ENCODE results near the gene SRRM3.
"Not testable (repeated sequence)": the region's sequence is repeated elsewhere in the genome, so short reads cannot be mapped to it uniquely, and the experiment has no call there.

The SRRM3 gene

DNA sequence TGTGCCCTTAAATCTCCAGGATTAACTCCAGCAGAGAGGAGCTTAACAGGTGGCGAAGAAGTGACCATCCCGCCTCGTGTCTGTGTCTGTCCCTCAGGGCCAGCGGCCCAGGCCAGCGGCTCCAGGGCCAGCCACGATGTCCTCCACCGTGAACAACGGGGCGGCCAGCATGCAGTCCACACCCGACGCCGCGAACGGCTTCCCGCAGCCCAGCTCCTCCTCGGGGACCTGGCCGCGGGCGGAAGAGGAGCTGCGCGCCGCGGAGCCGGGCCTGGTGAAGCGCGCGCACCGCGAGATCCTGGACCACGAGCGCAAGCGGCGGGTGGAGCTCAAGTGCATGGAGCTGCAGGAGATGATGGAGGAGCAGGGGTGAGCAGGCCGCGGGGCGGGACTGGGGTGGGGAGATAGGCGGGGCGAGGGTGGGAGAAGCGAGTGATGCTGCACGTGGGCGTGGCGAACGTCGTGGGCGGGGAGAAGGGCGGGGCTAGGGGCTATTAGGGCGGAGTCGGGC is 33.3 kb downstream of the SRRM3 start:
- H3K4me1 ChIP-seq (ENCODE audit: control insufficient read depth, insufficient read depth, low read length): peaks cover 14% of the 10 kb centered on the region
- no peak overlapping the region for H3K9ac ChIP-seq (ENCODE audit: low read length)
- no peaks in the 10 kb centered on the region for H3K36me3 ChIP-seq (ENCODE audit: control insufficient read depth, insufficient read depth, low read length)
- H3K9me3 ChIP-seq (ENCODE audit: control insufficient read depth, low read length): no peaks in the 10 kb centered on the region
- H3K4me3 ChIP-seq (ENCODE audit: low read length): no peak overlapping the region
- peaks cover 49% of the 10 kb centered on the region for H3K27me3 ChIP-seq (ENCODE audit: control insufficient read depth, insufficient read depth, low read length)

DNA sequence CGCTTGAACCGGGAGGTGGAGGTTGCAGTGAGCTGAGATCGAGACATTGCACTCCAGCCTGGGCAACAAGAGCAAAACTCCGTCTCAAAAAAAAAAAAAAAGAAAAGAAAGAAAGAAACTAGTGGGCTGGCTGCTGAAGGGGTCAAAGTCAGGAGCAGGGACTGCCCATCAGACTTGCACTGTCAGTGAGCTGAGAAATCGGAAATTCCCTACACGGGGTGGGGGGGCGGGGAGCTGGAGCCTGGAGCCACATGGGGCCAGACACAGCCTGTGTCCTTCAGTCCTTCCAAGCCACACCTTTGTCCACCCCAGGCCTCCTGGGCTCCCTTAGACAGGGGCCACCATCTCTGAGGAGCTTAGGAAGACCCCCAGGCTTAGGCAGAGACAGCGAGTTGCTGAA is 34.5 kb downstream of the SRRM3 start:
- Histone ChIP-seq H3K9ac (ENCODE audit: low read length) (no peak overlapping the region), H3K4me3 (ENCODE audit: low read length) (no peak overlapping the region), H3K27me3 (ENCODE audit: control insufficient read depth, insufficient read depth, low read length) (peaks cover 42% of the 10 kb centered on the region), H3K36me3 (ENCODE audit: control insufficient read depth, insufficient read depth, low read length) (no peaks in the 10 kb centered on the region), H3K9me3 (ENCODE audit: control insufficient read depth, low read length) (no peaks in the 10 kb centered on the region), H3K4me1 (ENCODE audit: control insufficient read depth, insufficient read depth, low read length) (peaks cover 14% of the 10 kb centered on the region)

DNA sequence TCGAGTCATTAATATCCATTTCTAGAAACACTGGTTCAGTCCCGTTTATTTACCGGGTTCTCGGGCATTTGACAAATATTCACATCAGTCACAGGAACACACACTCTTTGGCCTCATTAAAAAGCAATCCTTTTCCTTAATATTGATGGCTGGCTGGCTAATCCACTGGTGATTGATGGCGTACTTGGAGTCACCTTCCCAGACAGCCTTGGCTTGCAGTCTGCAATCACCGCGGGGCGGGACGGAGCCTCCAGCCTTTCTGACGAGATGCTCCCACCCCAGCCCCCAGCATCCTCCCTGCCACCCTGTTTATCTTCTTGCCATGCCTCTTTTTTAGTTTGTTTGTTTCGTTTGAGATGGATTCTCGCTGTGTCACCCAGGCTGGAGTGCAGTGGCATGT is 36.6 kb downstream of the SRRM3 start:
- H3K9ac ChIP-seq (ENCODE audit: low read length): no peak overlapping the region
- H3K9me3 ChIP-seq (ENCODE audit: control insufficient read depth, low read length): no peaks in the 10 kb centered on the region
- peaks cover 29% of the 10 kb centered on the region for H3K27me3 ChIP-seq (ENCODE audit: control insufficient read depth, insufficient read depth, low read length)
- peaks cover 14% of the 10 kb centered on the region for H3K4me1 ChIP-seq (ENCODE audit: control insufficient read depth, insufficient read depth, low read length)
- no peak overlapping the region for H3K4me3 ChIP-seq (ENCODE audit: low read length)
- H3K36me3 ChIP-seq (ENCODE audit: control insufficient read depth, insufficient read depth, low read length): no peaks in the 10 kb centered on the region

DNA sequence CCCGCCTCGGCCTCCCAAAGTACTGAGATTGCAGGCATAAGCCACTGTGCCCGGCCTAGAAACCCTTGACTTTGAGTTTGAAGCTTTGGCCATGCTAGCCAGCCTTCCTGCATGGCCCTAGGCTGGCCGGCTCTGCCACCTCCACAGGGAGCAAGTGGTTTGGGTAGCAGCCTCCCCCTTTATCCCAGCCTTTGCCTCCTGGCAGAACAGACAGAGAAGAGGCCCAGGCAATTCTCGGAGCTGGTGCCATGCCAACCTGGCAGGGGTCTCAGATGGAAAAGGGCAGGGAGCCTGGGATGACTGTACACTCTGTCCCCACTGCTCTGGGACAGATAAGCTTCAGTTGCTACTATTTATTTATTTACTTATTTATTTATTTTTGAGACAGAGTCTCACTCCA is 39.4 kb downstream of the SRRM3 start:
- no peaks in the 10 kb centered on the region for H3K36me3 ChIP-seq (ENCODE audit: control insufficient read depth, insufficient read depth, low read length)
- H3K9ac ChIP-seq (ENCODE audit: low read length): no peak overlapping the region
- H3K27me3 ChIP-seq (ENCODE audit: control insufficient read depth, insufficient read depth, low read length): peaks cover 14% of the 10 kb centered on the region
- peaks cover 9% of the 10 kb centered on the region for H3K4me1 ChIP-seq (ENCODE audit: control insufficient read depth, insufficient read depth, low read length)
- H3K4me3 ChIP-seq (ENCODE audit: low read length): no peak overlapping the region
- H3K9me3 ChIP-seq (ENCODE audit: control insufficient read depth, low read length): no peaks in the 10 kb centered on the region

DNA sequence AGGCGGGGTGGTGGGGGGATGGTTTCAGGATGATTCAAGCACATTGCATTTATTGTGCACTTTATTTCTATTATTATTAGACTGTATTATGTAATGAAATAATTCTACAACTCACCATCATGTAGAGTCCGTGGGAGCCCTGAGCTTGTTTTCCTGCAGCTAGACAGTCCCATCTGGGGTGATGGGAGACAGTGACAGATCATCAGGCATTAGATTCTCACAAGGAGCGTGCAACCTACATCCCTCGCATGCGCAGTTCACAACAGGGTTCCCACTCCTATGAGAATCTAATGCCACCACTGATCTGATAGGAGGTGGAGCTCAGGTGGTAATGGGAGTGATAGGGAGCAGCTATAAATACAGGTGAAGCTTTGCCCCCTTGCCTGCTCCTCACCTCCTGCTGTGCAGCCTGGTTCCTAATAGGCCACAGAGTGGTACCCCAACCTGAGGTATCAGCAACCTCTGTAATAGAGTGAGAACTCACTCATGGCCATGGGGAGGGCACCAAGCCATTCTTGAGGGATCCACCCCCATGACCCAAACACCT is 40.9 kb downstream of the SRRM3 start:
- not testable (repeated sequence) for H3K4me3 ChIP-seq (ENCODE audit: low read length); H3K27me3 ChIP-seq (ENCODE audit: control insufficient read depth, insufficient read depth, low read length); H3K4me1 ChIP-seq (ENCODE audit: control insufficient read depth, insufficient read depth, low read length); H3K9me3 ChIP-seq (ENCODE audit: control insufficient read depth, low read length); H3K36me3 ChIP-seq (ENCODE audit: control insufficient read depth, insufficient read depth, low read length); H3K9ac ChIP-seq (ENCODE audit: low read length)

DNA sequence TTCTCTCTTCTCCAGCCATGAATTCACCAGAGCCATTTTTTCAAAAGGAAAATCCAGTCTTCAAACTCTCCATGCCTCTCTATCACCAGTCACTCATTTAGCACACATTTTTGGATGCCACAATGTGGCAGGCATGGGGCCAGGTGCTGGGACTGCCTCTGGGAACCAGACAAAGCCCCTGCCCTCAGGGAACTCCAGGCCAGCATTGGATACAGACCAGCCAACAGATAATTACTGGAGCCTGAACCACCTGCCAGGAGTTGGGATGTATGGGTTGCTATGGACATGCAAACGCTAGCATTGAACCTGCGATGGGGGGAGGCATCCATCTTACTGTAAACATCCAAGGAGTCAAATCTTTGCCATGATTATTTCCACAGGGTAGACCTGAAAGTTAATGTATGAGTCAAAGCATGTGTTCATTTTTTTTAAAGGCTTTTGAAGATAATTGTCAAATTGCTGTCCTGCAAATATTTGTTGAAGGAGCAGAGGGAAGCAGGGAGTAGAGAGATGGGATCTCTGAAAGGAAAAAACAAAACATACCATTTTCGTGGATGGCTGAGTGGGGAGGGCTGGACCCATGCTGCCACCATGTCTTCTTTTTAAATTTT is 43.2 kb downstream of the SRRM3 start:
- no peaks in the 10 kb centered on the region for H3K36me3 ChIP-seq (ENCODE audit: control insufficient read depth, insufficient read depth, low read length)
- no peaks in the 10 kb centered on the region for H3K9me3 ChIP-seq (ENCODE audit: control insufficient read depth, low read length)
- H3K9ac ChIP-seq (ENCODE audit: low read length): no peak overlapping the region
- no peak overlapping the region for H3K4me3 ChIP-seq (ENCODE audit: low read length)
- H3K27me3 ChIP-seq (ENCODE audit: control insufficient read depth, insufficient read depth, low read length): no peaks in the 10 kb centered on the region
- no peaks in the 10 kb centered on the region for H3K4me1 ChIP-seq (ENCODE audit: control insufficient read depth, insufficient read depth, low read length)

DNA sequence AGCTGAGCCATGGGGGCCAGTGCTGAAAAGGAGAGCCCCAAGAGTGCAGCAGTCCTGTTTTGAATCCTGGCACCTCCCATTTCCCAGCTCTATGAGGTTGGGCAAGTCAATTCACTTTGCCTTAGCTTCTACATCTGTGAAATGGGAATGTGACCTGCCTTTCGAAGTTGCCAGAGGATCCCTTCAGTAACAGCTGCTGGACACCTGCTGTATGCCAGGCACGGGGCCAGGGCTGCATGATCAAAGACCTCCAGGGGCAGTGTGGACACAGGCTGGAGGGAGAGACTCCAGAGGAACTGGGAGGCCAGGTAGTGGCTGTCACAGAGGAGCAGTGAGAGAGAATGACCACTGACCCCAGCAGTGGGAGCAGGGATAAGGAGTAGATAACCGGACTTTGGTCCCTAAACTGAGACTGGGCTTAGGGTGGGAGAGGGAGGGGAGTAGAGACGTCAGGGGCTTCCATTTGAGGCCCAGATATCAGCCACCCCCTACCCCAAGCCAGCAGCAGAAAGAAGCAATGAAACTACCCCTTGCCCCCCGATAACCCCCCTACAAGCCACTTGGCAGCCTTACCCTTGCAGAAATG is 45.2 kb downstream of the SRRM3 start:
- Histone ChIP-seq H3K36me3 (ENCODE audit: control insufficient read depth, insufficient read depth, low read length) (no peaks in the 10 kb centered on the region), H3K9ac (ENCODE audit: low read length) (no peak overlapping the region), H3K27me3 (ENCODE audit: control insufficient read depth, insufficient read depth, low read length) (no peaks in the 10 kb centered on the region), H3K4me1 (ENCODE audit: control insufficient read depth, insufficient read depth, low read length) (peaks cover 9% of the 10 kb centered on the region), H3K9me3 (ENCODE audit: control insufficient read depth, low read length) (no peaks in the 10 kb centered on the region), H3K4me3 (ENCODE audit: low read length) (no peak overlapping the region)

DNA sequence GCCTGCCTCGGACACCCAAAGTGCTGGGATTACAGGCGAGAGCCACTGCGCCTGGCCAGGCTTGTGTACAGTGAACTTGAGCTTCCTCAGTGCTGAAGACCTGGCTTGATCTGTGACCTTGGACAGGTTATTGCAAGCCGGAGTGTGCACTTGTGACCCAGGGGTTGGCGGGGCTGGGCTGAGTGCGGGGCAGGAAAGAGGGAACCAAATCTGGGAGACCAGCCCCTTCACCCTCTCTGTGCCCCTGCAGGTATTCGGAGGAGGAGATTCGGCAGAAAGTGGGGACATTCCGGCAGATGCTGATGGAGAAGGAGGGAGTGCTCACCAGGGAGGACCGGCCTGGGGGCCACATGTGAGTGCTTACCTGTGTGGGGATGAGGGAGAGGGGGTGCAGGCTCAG is 46.2 kb downstream of the SRRM3 start:
- no peaks in the 10 kb centered on the region for H3K36me3 ChIP-seq (ENCODE audit: control insufficient read depth, insufficient read depth, low read length)
- H3K4me3 ChIP-seq (ENCODE audit: low read length): no peak overlapping the region
- no peaks in the 10 kb centered on the region for H3K9me3 ChIP-seq (ENCODE audit: control insufficient read depth, low read length)
- H3K4me1 ChIP-seq (ENCODE audit: control insufficient read depth, insufficient read depth, low read length): peaks cover 9% of the 10 kb centered on the region
- H3K27me3 ChIP-seq (ENCODE audit: control insufficient read depth, insufficient read depth, low read length): no peaks in the 10 kb centered on the region
- H3K9ac ChIP-seq (ENCODE audit: low read length): no peak overlapping the region

DNA sequence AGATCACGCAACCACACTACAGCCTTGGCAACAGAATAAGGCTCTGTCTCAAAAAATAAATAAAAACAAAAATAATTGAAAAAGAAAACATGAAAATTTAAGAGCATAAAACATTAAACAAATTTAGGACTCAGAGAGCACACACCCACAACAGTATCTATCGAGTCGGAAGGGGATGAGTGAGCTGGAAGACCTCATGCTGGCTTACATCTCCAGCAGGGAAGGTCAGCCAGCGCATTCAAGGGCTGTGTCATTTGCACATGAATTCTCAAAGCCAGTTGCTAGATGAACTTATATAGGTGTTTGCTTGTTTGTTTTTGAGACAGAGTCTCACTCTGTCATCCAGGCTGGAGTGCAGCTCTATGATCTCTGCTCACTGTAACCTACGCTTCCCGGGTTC is 50.3 kb downstream of the SRRM3 start:
- H3K4me3 ChIP-seq (ENCODE audit: low read length): no peak overlapping the region
- H3K9me3 ChIP-seq (ENCODE audit: control insufficient read depth, low read length): no peaks in the 10 kb centered on the region
- peaks cover 9% of the 10 kb centered on the region for H3K4me1 ChIP-seq (ENCODE audit: control insufficient read depth, insufficient read depth, low read length)
- H3K36me3 ChIP-seq (ENCODE audit: control insufficient read depth, insufficient read depth, low read length): no peaks in the 10 kb centered on the region
- H3K9ac ChIP-seq (ENCODE audit: low read length): no peak overlapping the region
- H3K27me3 ChIP-seq (ENCODE audit: control insufficient read depth, insufficient read depth, low read length): no peaks in the 10 kb centered on the region

DNA sequence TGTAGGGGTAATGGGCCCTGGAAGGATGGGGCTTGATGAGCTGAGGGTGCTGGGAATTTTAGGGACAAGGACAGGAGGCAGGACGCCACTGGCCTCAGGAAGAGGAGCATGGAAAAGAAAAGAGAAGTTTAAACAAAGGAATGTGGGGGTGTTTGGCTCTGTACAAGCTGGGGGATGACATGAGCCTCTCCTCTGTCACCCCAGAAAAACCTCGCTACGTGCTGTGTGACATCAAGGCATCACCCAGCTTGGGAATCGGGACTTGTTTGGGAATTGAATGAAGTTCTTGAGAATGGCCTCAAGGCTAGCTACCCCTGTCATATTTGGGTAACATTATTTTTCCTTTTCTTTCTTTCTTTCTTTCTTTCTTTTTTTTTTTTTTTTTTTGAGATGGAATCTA is 53.1 kb downstream of the SRRM3 start:
- Histone ChIP-seq H3K4me3 (ENCODE audit: low read length) (no peak overlapping the region), H3K9ac (ENCODE audit: low read length) (no peak overlapping the region), H3K36me3 (ENCODE audit: control insufficient read depth, insufficient read depth, low read length) (no peaks in the 10 kb centered on the region), H3K27me3 (ENCODE audit: control insufficient read depth, insufficient read depth, low read length) (peaks cover 10% of the 10 kb centered on the region), H3K9me3 (ENCODE audit: control insufficient read depth, low read length) (no peaks in the 10 kb centered on the region), H3K4me1 (ENCODE audit: control insufficient read depth, insufficient read depth, low read length) (peaks cover 9% of the 10 kb centered on the region)

DNA sequence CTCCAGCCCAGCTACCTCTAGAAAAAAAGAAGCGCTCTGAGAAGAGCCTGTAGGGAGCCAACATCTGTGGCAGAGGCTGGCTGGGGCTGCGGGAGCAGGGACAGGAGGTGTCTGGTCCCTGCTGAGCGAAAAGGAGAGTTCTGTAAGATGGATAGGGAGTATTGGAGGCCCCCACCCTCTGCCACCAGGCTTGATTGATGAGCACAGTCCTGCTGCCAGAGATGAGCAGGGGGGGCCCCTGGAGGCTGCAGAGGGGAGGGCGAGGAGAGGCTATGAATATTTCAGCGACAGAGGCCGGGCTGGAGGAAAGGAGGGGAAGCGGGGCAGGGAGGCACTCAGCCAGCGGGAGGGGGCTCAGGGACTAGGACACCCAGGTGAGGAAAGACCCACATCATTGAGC is 56.3 kb downstream of the SRRM3 start:
- Histone ChIP-seq H3K9ac (ENCODE audit: low read length) (no peak overlapping the region), H3K27me3 (ENCODE audit: control insufficient read depth, insufficient read depth, low read length) (peaks cover 16% of the 10 kb centered on the region), H3K4me3 (ENCODE audit: low read length) (no peak overlapping the region), H3K9me3 (ENCODE audit: control insufficient read depth, low read length) (no peaks in the 10 kb centered on the region), H3K36me3 (ENCODE audit: control insufficient read depth, insufficient read depth, low read length) (no peaks in the 10 kb centered on the region), H3K4me1 (ENCODE audit: control insufficient read depth, insufficient read depth, low read length) (no peaks in the 10 kb centered on the region)

DNA sequence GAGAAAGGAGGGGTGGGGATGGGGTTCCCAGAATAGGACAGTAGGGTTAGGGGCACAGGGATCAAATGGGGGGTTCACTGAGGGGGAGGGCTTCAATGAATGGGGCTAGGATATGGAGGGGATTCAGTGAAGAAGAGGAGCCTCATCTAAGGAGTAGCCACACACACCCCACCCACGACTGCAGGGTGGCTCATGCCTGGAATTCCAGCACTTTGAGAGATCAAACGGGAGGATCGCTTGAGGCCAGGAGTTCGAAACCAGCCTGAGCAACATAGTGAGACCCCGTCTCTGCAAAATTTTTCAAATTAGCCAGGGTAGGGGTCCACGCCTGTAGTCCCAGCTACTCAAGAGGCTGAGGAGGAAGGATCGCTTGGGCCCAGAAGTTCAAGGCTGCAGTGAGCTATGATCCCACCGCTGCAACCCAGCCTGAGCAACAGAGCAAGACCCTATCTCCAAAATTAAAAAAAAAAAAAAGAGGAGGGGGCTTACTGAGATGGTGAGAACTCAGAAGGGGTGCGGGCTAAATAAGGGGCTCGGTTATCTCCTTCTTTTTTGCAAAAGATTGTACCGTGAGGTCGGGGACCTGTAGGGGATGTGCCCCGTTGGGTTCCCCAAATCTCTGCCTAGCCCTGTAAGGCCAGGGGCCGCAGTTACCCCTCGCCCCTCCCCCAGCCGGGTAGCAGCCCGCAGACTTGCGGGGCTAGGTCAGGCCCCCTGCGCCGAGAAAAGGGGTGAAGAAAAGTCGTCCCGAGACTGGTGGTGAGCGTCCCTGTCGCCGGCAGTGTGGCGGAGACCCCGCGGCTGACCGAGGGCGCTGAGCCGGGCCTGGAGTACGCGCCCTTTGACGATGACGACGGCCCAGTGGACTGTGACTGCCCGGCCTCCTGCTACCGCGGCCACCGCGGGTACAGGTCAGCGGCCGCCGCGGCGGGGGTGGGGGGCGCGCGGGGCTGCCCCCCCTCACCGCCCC is 57.7 kb downstream of the SRRM3 start:
- Histone ChIP-seq H3K36me3 (ENCODE audit: control insufficient read depth, insufficient read depth, low read length) (no peaks in the 10 kb centered on the region), H3K27me3 (ENCODE audit: control insufficient read depth, insufficient read depth, low read length) (peaks cover 16% of the 10 kb centered on the region), H3K9ac (ENCODE audit: low read length) (no peak overlapping the region), H3K4me3 (ENCODE audit: low read length) (no peak overlapping the region), H3K9me3 (ENCODE audit: control insufficient read depth, low read length) (no peaks in the 10 kb centered on the region), H3K4me1 (ENCODE audit: control insufficient read depth, insufficient read depth, low read length) (no peaks in the 10 kb centered on the region)

Data from mucosa of stomach (tissue), 1 donor.